Measurements from ENCODE around the gene C17orf114.
"Not testable (repeated sequence)": the region's sequence is repeated elsewhere in the genome, so short reads cannot be mapped to it uniquely, and the experiment has no call there.

Gene C17orf114

DNA sequence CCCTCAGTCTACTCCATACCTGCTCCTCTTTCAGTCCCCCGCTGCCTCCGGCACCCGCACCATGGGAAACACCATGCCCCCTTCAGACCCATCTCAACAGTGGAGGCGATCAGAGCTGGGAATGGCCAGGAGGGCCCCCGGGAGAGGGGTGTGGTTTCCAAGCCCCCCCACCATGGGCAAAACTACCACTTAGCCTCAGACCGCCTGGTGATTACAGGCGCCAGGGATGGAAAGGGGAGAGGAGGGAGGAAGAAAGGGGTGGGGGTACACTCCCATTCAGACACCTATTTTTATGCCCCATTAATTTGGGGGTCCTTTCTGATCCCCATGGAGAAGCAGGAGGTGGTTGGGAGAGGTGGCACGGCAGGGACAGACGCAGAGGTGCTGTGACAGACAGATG is at the start of gene C17orf114:
Gene C17orf114 (minus strand): TSS at position 101 of the 400 bp plus-strand sequence.
- DNase-seq (ENCODE audit: low spot score): no peak

DNA sequence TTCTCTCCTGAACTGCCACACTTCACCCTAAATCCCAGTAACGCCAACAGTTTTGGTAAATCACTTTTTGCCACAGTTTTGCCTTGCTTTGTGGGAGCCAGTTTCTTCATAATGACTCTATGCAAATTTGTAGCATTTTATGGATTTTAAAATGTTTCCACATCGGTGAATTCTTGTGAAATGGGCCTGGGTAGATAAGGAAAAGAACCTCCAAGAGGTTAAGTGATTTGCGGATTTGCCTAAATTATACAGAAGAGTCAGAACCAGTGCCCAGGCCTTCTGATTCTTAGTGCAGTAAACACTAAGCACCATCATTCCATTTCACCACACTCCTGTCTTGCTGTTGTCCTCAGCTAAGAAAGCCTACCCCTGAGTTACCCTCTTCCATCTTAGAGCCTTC is 49.0 kb upstream of the C17orf114 start:
- DNase-seq (ENCODE audit: low spot score): no peak

DNA sequence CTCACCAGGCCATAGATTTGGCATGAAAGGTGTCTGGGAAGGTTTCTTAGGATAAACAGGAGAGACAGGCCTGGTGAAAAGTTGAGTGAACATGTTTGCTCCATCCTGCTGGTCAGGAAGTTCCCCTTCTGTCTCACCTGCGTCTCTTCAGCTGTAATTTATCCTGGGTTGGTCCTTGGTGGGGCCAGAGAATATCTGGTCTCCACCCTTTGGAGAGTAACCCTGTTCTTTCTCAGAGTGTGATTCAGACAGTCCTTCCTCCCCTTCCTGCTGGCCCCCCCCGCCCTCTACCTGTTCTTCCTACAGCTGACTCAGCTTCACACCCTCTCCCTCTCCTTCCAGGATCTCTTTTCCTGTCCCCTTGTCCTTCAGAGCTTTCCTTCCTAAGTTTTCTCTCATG is 48.1 kb upstream of the C17orf114 start:
- DNase-seq (ENCODE audit: low spot score): no peak

DNA sequence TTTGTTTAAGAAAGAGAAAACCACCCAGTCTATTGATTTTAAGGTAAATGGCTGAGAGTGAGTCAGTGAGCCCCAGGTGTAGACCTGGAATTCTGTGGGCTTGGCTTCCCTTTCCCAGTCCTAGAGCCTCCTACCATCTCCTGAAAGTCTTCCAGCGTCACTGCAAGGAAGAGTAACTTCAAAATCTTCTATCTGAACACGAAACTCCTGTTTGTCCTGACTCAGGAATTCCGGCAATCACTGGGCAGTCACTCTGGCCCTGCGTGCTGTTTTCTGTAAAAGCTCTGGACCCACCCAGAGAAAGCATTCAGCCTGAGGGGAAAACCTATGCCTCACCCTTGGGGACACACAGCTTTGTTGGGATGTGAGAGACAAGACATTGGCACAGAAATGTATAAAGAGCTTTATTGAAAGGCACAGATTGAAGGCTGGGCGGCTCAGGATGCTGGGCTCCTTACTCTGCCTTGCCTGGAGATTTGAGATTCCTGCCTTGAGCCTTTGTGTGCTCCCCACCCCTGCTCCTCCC is 46.9 kb upstream of the C17orf114 start:
- no peak for DNase-seq (ENCODE audit: low spot score)

DNA sequence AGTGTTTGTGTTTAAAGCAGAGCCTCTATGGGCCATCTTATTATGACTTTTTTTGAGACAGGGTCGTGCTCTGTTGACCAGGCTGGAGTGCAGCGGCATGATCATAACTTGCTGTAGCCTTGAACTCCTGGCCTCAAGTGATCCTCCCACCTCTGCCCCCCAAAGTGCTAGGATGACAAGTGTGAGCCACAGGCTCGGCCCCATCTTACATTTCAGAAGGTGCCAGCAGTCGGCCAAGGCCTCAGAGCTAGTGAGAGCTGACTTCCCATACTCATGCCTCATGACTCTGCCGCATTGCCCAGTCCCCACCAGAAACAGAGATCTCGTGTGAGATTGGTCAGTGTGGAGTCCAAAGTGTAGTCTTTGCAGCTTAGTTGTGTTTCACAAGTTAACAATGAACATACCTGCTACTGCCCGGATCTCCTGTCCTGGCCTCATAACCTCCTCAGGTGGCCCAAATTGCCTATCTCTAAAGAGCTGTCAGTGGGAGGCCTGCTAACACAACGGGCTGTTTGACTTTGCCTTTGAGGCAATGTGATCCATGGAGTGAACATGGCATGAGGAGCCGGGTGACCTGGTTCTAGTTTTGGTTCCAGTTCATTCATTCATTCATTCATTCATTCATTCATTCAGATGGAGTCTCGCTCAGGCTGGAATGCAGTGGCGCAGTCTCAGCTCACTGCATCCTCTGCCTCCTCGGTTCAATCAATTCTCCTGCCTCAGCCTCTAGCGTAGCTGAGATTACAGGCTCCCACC is 44.7 kb upstream of the C17orf114 start:
- DNase-seq (ENCODE audit: low spot score): no peak

DNA sequence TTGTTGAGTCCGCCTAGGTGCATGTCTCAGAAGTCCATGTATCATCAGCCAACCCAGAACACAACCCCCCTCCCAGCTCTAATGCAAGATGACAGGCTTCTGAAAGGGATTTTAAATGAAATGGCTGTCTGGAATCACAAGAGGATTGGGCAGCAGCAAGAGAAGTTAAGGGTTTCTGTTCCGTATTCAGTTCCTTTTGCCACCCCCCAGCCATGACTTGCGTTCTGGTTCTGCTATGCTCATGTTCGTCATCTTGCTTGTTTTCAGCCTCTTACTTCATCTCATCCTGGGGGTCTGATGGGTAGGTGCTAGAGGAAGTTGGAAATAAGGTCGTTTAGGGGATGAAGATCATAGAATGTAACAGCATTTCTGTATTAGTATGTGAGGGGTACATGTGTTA is 43.0 kb upstream of the C17orf114 start:
- DNase-seq (ENCODE audit: low spot score): no peak

DNA sequence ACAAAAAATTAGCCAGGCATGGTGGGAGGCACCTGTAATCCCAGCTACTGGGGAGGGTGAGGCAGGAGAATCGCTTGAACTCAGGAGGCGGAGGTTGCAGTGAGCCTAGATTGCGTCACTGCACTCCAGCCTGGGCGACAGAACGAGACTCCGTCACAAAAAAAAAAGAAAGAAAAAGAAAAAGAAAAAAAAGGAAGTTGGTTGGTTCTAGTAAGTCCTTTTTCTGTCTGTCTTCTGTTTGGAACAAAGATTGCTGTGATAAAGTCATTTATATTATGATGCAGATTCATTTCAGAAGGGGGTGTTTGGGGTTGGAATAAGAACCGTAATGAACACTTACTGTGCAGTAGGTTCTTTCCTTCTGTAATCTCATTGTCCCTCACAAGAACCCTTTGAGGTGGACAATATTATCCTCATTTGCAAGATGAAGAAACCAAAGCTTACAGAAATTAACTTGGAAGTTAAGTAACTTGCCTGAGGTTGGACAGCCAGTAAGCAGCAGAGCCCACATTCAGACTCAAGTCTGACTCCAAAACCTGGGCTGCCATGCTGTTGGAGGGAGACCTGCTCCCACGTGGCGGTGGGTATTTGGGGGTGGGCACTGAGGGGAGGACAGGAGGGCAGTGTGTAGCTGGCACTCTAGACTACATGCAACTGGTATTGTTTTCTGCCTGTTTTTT is 41.3 kb upstream of the C17orf114 start:
- no peak for DNase-seq (ENCODE audit: low spot score)

DNA sequence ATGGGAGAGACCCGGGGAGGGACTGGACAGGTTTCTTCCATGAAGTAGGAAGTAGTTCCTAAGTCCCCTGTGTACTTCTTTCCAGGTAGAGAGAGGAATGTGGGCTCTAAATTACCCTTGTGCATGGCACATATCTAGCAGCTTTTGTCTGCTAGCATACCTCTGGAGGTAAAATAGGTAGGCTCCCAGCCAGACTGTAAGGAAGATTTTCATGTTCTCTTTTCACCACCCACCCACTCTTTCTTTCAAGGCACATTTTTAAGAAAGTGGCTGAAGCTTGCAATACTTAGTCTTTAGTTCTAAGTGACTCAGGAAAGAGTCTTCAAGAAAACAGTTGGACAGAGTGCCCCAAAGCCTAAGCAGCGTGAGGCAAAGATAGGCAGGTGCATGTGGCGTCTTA is 40.2 kb upstream of the C17orf114 start:
- no peak for DNase-seq (ENCODE audit: low spot score)

DNA sequence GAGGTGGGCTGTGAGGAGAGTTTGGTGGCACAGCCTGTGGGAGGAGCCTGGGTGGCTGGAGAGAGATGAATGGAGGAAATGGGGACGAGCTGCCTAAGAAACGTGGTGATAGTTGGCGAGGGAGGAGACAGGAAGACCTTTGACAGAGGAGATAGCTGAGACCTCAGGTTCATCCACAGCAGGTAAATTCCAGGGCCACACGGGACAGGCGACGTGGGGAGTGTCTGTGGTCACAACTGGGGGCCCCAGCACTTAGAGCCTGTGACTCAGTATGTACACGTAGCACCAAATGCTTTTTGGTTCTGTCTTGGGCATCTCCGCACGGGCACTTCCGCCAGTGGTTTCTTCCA is 38.7 kb upstream of the C17orf114 start:
- no peak for DNase-seq (ENCODE audit: low spot score)

DNA sequence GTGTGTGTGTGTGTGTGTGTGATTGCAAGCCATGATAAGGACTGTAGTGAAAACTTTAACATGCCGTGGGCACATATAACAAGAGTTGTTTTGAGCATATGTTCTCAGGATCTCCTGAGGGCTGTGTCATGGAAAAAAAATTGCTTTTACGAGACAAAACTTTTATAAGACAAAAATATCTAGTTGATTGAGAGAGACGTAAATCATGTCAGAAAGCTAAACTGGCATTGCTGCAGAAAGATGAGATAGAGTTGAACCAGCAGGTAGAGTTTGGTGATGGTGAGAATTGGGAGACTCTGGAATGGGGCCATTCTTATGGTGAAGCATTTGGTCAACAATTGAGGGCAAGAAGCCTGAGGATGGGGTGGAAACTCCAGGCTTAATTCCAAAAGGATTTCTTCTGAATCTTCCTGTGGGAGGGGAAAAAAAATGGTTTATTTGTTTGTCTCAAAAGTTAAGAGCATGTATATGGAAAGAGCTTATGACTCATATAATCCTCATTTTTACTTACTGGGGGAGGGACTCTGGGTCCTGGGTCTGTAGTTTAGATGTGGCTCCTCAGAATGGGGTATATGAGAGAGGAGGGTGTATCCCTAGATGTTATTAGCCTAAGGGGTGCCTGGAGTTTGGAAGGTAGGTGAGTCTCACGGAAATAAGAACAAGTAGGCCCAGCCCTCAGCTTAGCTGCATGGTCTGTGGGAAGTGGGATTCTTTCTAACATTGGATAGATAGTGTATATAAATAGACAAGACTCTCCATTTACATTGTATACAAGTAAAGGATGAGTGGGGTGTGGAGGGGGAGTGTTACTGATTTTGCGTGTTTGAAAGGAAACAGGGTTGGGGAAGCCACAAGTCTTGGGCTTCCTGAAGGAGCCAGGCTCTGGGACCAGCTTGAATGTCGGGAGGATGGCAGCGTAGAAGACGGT is 38.1 kb upstream of the C17orf114 start:
- DNase-seq (ENCODE audit: low spot score): no peak

DNA sequence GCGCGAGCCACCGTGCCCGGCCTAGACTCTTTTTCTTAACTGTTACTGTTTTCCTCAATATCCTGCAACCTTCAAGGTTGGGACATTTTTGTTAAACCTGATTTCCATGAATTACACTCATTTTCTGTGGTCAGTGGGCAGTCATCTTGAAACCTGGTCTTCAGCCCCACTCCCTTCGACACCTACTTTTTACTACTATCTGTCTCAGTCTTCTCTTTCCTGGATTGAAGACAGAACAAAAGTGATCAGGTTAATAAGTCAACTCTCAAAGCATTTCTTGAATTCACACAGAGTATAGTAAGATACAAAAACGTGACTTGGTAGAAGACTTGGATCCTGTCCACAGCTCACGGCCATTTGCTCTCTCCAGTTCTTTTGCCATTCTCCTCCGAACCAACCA is 37.1 kb upstream of the C17orf114 start:
- DNase-seq (ENCODE audit: low spot score): no peak

DNA sequence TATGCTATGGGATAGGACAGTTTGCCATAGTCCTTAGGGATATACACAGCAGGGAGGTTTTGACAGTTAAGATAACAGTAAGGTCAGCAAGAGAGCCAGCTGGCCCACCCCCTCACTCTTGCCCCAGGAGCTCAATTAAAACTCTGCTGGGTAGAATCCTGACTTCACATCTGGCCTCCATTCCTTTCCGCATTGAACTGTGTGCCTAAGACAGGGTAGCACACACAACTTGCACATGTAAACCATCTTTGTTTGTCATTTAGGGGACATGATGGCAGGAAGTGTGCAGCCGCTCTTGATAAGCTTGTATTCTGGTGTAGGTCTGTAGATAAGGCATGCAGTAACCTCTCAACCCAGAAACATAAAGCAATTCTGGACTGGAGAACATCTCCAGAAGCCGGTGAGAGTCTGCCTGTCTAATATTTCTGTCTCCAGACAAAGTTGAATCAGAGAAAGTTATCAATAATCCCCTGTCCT is 36.2 kb upstream of the C17orf114 start:
- DNase-seq (ENCODE audit: low spot score): no peak

DNA sequence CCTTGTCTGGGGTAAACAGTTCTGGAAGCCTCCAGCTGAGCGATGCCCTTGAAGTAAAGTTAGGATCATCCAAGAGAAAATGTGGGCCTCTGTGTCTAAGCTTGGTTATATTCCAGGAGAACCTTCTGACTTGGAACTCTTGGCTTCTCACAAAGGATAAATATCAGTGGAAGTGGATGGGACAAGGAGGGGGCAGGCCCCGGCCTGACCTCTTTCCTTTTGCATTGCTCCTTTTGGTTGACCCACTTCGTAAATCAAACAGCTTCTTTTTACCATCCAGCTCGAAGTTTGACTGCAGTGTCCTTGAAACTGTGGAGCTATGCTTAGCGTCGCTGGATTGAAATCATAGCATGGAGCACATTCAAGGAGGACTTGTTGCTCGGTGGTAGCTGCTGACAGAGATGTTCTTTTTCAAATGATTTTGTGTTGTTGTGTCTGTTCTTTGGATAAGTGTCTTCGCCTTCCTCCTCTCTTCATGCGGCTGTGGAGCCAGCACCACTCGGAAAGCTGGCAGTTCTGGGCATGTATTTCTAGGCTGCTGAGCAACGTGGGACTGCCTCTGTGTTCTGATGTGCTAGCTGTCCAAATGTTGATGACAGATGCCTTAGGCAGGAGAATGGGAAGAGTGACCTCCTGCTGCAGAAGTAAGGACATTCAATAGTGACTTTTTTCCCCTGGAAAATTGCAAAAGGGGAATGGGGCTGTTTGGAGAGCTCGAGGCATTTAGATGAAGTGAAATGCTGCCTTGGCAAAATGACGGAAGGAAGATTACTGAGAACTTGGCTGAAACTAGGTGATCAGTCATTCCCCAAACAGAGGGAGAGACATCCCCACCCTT is 35.6 kb upstream of the C17orf114 start:
- no peak for DNase-seq (ENCODE audit: low spot score)

DNA sequence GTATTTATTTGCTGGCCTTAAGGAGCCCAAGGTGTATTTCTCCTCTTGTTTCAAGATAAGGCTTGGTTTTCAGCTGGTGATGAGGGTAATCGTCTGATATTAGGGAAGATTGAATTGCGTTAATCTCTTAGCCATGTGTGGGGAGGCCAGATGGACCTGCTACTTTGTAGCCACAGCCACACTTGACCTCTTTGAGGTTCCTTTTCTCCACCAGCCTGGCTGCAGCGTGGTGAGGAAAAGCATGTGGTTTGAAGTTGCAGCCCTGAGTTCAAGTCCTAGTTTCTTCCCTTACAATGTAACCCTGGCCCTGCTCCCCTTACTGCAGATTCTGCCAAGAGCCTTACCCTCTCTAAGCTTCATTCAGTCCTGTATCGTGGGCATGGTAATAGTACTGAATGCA is 34.1 kb upstream of the C17orf114 start:
- DNase-seq (ENCODE audit: low spot score): no peak

DNA sequence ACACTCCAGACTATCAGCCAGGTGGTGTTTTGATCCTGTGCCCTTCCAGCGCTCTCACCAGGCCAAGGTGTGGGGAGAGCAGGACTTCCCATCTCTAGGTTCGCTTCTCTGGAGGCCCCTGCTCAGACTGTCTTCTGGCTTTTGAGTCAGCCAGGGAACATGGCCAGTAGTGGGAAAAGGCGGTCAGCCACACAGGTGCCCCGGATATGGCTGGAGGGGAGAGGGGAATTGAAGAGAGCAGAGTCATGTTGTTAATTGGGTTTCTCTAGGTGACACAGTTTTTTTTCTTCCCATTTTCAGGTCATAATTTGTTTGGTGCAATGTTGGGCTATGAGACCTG is 32.5 kb upstream of the C17orf114 start:
- no peak for DNase-seq (ENCODE audit: low spot score)

DNA sequence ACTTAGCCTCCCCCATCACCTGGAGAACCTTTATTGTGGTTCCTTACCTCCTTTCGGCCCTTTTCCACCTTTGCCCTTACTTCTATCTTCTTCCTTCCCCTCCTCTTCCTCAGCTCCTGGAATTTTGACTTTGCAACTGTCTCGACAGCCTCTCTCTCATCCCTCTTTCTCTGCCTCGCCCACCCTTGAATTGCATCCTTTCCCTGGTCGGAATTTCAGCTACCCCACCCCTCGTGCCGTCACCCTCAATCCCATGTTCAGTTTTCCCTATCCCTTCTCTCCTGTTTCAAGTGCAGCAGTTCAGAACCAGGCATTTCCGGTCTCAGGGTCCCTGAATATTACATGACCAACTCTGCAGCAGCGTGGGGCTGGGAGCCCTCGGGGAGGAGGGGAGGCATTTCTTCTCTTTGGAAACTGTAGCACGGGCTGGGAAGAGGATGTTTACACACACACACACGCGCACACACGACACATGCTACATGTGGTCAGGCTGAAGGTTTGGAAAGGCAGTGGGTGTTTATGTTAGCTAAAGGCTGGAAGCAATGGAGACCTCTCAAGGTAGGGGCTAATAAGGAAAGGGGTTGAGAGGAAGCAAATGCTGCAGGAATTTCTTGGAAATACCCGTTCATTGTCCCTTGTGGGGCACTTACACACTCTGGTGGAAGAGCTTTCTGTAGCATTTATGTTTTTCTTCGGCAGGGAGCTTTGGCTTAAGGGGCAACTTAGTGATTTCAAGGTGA is 32.0 kb upstream of the C17orf114 start:
- DNase-seq (ENCODE audit: low spot score): no peak

DNA sequence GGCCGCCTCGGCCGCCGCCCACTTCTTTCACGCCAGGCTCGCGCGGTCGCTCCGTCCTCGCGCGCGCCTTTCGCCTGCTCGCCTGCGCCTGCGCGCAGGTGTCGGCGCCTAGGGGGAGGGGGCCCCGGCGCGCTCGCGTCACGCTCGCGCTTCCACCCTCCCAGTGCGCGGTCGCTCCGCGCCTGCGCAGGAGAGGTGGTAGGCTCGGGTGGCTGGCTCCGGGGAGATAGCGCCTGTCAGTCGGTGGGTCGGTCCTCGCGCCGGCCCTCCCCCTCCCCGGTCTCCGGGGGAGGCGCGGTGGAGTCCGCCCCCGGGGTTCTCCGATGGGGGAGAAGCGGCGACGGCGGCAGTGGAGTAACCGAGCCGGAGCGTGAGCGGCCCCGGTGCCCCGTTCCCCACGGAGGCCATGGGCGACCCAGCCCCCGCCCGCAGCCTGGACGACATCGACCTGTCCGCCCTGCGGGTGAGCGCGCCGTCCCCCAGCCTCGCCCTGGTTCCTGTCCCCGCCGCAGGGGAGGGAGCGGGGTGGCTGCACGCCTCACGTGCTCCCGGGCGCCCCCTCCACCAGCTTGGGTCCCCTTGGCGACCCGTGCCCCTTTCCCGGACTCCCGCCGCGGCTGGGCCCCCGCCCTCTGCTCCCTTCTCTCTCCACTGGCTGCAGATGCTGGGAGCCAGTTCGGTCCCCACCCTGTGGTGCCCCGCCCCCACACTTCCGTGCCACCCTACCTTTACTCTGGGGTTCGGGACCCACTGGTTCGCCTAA is 31.2 kb upstream of the C17orf114 start, which contains the start of gene MINK1:
Gene MINK1 (plus strand): TSS at position 163 of the 763 bp plus-strand sequence. CDS start 244 bp downstream, at position 407.
- DNase-seq (ENCODE audit: low spot score): peak; percentile 97

DNA sequence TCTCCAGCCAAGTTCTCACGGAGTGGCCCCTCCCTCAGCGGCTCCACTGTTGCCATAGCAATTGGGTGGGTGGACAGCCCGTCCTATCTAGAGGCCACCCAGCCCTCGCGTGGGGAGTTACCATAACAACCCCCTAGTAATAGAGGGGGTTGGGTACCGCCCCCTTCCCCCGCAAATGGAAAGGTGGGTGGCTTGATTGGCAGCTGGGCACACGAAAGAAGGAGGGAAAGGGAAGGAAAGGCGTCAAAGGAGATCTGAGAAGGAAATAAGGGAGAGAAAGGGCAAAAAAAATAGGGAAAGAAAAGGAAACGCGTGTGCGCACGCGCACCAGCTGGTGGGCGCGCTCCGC is 30.7 kb upstream of the C17orf114 start:
- not testable (repeated sequence) for DNase-seq (ENCODE audit: low spot score)

DNA sequence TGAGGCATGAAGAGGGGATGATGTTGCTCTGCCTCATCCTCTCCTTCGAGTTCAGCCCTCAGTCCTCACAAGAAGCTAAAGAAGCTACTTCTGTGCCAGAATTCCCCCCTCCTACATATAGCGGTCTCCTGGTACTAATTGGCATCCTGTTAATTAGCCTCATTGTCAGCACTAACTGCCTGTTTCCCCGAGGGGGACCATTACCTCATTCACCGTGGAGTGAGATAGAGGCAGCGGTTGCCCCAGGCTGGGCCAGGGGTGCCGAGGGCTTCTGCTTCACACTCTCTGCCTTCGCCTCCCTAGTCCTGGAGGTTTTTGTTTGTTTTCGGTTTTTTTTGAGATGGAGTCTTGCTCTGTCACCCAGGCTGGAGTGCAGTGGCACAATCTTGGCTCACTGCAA is 25.3 kb upstream of the C17orf114 start:
- no peak for DNase-seq (ENCODE audit: low spot score)
